ENCODE measurements around the gene SLX4IP.

DNA sequence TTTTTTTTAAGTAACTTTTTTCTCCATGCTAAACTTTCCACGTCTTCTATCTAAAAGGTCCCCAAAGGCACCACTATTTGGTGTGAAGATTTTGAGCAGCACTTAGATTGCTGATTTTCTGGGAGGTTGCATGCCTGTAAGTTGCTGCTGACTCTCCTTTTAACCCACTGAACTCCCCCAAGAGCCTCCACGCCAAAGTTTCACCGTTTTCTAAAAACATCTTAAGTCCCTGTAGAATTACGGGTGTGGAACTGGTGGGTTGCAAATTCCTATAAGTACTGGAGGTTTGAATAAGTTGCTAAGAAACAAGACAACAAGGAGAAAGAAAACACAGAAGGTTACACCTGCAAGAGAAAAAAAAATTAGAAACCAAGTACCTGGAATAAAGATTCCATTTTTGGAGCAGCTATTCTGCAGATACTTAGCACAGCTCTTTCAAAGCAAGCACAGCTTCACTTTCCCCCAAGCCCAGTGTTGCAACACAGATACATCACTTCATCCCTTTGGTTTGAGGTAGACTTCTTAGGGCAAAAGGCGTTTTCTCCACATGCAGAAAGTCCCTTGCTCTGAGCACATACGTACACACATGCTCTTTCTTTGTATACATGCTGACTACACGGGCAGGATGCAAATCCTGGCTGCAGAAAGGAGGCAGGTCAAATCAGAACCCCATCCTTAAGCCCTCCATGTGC, 233.7 kb downstream of the SLX4IP start:
- TF ChIP-seq CTCF (IDR thresholded peaks at IDR 0.05; ENCODE audit: low read depth, low read length) (no peak), EZH2phosphoT487 (IDR thresholded peaks at IDR 0.05; ENCODE audit: low read depth) (no peak)
